ENCODE results near the gene SLC22A1. TPM values are rescaled to one million over a fixed set of nuclear protein-coding genes. Genes with fewer than 3 reads are reported as not detected.

Gene SLC22A1
- total and polyA plus RNA-seq, 2 of the 8 experiments (the other 6 are each of a cell fraction or from before 2014, with no cell fraction given): 0.12 to 0.45 TPM

DNA sequence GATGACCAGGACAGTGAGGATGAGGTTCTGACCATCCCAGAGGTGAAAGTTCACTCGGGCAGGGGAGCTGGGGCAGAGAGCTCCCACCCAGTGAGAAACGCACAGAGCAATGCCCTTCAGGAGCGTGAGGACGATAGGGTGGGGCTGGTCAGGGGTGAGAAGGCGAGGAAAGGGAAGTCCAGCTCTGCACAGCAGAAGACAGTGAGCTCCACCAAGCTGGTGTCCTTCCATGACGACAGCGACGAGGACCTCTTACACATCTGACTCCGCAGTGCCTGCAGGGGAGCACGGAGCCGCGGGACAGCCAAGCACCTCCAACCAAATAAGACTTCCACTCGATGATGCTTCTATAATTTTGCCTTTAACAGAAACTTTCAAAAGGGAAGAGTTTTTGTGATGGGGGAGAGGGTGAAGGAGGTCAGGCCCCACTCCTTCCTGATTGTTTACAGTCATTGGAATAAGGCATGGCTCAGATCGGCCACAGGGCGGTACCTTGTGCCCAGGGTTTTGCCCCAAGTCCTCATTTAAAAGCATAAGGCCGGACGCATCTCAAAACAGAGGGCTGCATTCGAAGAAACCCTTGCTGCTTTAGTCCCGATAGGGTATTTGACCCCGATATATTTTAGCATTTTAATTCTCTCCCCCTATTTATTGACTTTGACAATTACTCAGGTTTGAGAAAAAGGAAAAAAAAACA is 16.6 kb upstream of the SLC22A1 start:
- Histone ChIP-seq H3K14ac (ENCODE audit: insufficient read length) (no peak overlapping the region), H3K27ac (ENCODE audit: low read depth, low read length) (no peak overlapping the region), H3K23me2 (ENCODE audit: low read depth, low read length) (no peaks in the 10 kb centered on the region), H3K23ac (ENCODE audit: insufficient read length) (no peak overlapping the region), H4K20me1 (replicated peaks in 1 of 2; ENCODE audit: control insufficient read depth in 1 of 2, insufficient read depth in 2 of 2, low read length in 2 of 2) (peaks cover 0 to 8% of the 10 kb centered on the region in 2 experiments), H3K36me3 (ENCODE audit: control insufficient read depth in 2 of 4, insufficient read depth in 4 of 4, low read length in 3 of 4) (peaks cover 8 to 24% (median 21%) of the 10 kb centered on the region in 4 experiments), H3K4me1 (replicated peaks in 1 of 4; ENCODE audit: control insufficient read depth in 3 of 4, insufficient read depth in 4 of 4, low read length in 3 of 4) (no peaks in the 10 kb centered on the region; a peak in 1 of 7 replicates), H3K56ac (replicated peaks; ENCODE audit: insufficient read length, low read depth, low read length) (no peak overlapping the region), H3K9me3 (ENCODE audit: insufficient read depth in 2 of 2, low read depth in 1 of 2, low read length in 1 of 2) (no peaks in the 10 kb centered on the region), H2BK5ac (ENCODE audit: low read depth, low read length) (no peak overlapping the region), H2BK12ac (ENCODE audit: low read depth, low read length) (no peak overlapping the region), H3K27me3 (replicated peaks in 1 of 4; ENCODE audit: control insufficient read depth in 3 of 4, extremely low read depth in 1 of 4, insufficient read depth in 3 of 4, low read length in 3 of 4) (no peaks in the 10 kb centered on the region), H3K4me2 (ENCODE audit: insufficient read depth in 1 of 2, low read depth in 2 of 2, low read length in 2 of 2) (no peak overlapping the region), H4K91ac (replicated peaks; ENCODE audit: insufficient read length, low read length) (no peak overlapping the region), H2BK20ac (ENCODE audit: low read length) (no peak overlapping the region), H3K4ac (replicated peaks; ENCODE audit: insufficient read length, low read depth, low read length) (no peak overlapping the region), H4K5ac (ENCODE audit: insufficient read length, low read depth, low read length) (no peak overlapping the region), H3K18ac (ENCODE audit: extremely low read depth, low read length) (no peak overlapping the region), H3K79me1 (ENCODE audit: low read depth, low read length) (no peaks in the 10 kb centered on the region; the same call in 1 of the 2 replicates), H3K4me3 (ENCODE audit: extremely low read depth in 1 of 4, insufficient read depth in 2 of 4, low read depth in 3 of 4, low read length in 4 of 4) (no peak overlapping the region), H3K79me2 (ENCODE audit: control insufficient read depth in 1 of 2, insufficient read depth in 2 of 2, low read length in 2 of 2) (no peaks in the 10 kb centered on the region), H2BK120ac (replicated peaks; ENCODE audit: low read depth, low read length) (no peak overlapping the region), H4K8ac (ENCODE audit: extremely low read depth, insufficient read depth, low read length) (no peak overlapping the region), H2AK5ac (ENCODE audit: low read depth, low read length) (no peak overlapping the region), H2AFZ (ENCODE audit: low read length) (no peak overlapping the region), H2BK15ac (ENCODE audit: low read length) (no peak overlapping the region), H3K9ac (replicated peaks in 1 of 4; ENCODE audit: extremely low read depth in 1 of 4, low read depth in 3 of 4, low read length in 3 of 4) (no peak overlapping the region)
- TF ChIP-seq RXRA (IDR thresholded peaks at IDR 0.05; ENCODE audit: insufficient read depth, low read depth, low read length): no peak
- TF ChIP-seq, protein P1, sequence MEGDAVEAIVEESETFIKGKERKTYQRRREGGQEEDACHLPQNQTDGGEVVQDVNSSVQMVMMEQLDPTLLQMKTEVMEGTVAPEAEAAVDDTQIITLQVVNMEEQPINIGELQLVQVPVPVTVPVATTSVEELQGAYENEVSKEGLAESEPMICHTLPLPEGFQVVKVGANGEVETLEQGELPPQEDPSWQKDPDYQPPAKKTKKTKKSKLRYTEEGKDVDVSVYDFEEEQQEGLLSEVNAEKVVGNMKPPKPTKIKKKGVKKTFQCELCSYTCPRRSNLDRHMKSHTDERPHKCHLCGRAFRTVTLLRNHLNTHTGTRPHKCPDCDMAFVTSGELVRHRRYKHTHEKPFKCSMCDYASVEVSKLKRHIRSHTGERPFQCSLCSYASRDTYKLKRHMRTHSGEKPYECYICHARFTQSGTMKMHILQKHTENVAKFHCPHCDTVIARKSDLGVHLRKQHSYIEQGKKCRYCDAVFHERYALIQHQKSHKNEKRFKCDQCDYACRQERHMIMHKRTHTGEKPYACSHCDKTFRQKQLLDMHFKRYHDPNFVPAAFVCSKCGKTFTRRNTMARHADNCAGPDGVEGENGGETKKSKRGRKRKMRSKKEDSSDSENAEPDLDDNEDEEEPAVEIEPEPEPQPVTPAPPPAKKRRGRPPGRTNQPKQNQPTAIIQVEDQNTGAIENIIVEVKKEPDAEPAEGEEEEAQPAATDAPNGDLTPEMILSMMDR (IDR thresholded peaks at IDR 0.05; ENCODE audit: control extremely low read depth in 1 of 3, insufficient read depth in 1 of 3, low read depth in 1 of 3, low read length in 3 of 3): peak in 2 of 3 experiments; percentile 7 to 20; a peak in 2 of 4 replicates
- peak; percentile 7 to 20; a peak in 2 of 4 replicates for TF ChIP-seq RAD21 (IDR thresholded peaks at IDR 0.05 in 1 of 2, conservative IDR thresholded peaks at IDR 0.05 in 1 of 2; ENCODE audit: low read depth in 2 of 2, low read length in 2 of 2)
- DNase-seq (ENCODE audit: low read depth in 1 of 2, low spot score in 2 of 2): no peak
- POLR2A ChIA-PET (ENCODE audit: partially characterized antibody): no interaction called here
- 94% methylated on average over 20 of the region's 20 CpGs; no CpG with 5 or more reads in 1 of the 2 experiments for WGBS, 2 experiments (ENCODE audit: extremely low coverage in 1 of 2, insufficient coverage in 1 of 2, insufficient read length in 1 of 2, insufficient replicate concordance in 2 of 2, low coverage in 1 of 2, low lambda C conversion rate in 2 of 2, missing lambda C conversion rate in 1 of 2)
- CTCF ChIA-PET (ENCODE audit: partially characterized antibody): interaction anchor here (0.6 to 1.8 kb wide), 11 partner anchors 9 to 853 kb away, joined by 3 to 11 read pairs (median 4); no protein-coding TSS in a partner anchor
- no peak for FAIRE-seq
